ENCODE data around the gene PTPN23. TPM values are rescaled to one million over a fixed set of nuclear protein-coding genes. Genes with fewer than 3 reads are reported as not detected.
A peak's percentile ranks its signal among the peaks of the same experiment; 100 is the strongest.

Gene PTPN23
- total and polyA plus RNA-seq, 9 of the 15 experiments (the other 6 are each of a cell fraction or from before 2014, with no cell fraction given): 0.41 to 58.7 (median 7.2) TPM

DNA sequence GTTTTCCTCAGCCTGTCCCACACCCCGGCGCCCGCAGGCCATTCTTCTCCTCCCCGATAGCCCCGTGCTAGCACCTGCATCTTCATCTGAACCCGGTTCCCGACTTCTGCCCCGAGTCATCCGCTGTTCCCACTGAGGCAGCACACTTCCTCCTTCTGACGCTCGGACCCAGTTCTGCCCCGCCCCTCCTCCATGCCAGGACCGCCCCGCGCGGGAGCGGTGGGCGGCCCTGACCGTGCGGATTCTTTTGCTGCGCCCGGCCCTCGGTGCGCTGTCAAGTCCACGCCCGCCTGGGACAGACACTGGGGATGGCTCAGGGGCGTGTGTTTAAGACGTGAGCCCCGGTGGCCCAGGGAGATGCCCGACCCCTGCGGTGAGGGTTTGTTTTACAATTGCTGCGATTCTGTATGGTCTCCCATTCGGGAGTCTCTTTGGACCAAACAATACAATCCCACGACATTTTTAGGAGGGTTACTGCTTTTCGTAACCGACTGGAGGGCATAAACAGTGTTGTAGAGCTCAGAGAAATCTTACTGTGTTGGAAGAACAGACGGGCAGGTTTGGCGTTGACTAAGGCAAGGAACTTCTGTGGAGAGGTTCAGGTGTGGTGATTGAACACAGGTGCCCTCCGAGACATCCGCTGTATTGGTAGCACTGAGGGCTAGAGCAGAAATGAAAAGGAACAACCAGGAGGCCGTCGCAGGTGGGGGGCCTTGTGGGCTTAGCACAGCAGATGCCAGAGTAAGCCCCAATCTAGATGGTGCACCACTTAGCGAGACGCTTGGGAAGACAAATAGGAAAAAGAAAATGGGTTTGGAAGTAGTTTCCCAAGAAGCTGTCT lies 716 bp downstream of the PTPN23 start:
- BruUV-seq (replicated peaks): TSS peak; percentile 57
- 8% methylated on average over 43 of the region's 44 CpGs for WGBS (ENCODE audit: insufficient coverage, low coverage, missing lambda C conversion rate)
- H2AFZ ChIP-seq (ENCODE audit: low read depth, low read length): peak overlapping the region; percentile 91
- ChIA-PET CTCF (ENCODE audit: low intra/inter-chr PET ratio) (no interaction called here), POLR2A (interaction anchor here (0.5 to 1.2 kb wide), 10 partner anchors 10 to 394 kb away, joined by 3 to 5 read pairs (median 4); no protein-coding TSS in a partner anchor)
- H3K4me2 ChIP-seq (ENCODE audit: insufficient read depth, low read length): peak overlapping the region; percentile 93
- peak overlapping the region; percentile 94 for H3K27ac ChIP-seq (ENCODE audit: extremely low read depth, low read depth, low read length)
- no peaks in the 10 kb centered on the region for H3K9me1 ChIP-seq (ENCODE audit: control insufficient read depth, insufficient read depth, low read length)
- no peak for FAIRE-seq
- peak; percentile 82 for ATAC-seq
- peaks cover 24% of the 10 kb centered on the region for H4K20me1 ChIP-seq (replicated peaks; ENCODE audit: control insufficient read depth, insufficient read depth, low read length)
- H3K4me3 ChIP-seq: peak overlapping the region; percentile 88
- H3K36me3 ChIP-seq (ENCODE audit: control insufficient read depth, insufficient read depth, low read length): peaks cover 23% of the 10 kb centered on the region; the same call in 2 of the 3 replicates
- peaks cover 30 to 31% of the 10 kb centered on the region in 2 experiments for H3K4me1 ChIP-seq (replicated peaks in 1 of 2; ENCODE audit: control insufficient read depth in 2 of 2, insufficient read depth in 2 of 2, low read length in 2 of 2)
- H3K9ac ChIP-seq (ENCODE audit: insufficient read depth in 1 of 2, low read depth in 2 of 2, low read length in 2 of 2): peak overlapping the region; percentile 95 to 96
- no peaks in the 10 kb centered on the region for H3K27me3 ChIP-seq (ENCODE audit: control insufficient read depth in 2 of 2, insufficient read depth in 2 of 2, low read length in 2 of 2)
- H3K9me3 ChIP-seq (replicated peaks; ENCODE audit: control insufficient read depth, insufficient read depth, low read depth, low read length): no peaks in the 10 kb centered on the region
- in situ Hi-C loops (cut with MboI) (no loop called here), intact Hi-C loops (cut with micrococcal nuclease) (loop anchor here (5.0 kb wide), 1 partner anchor 401 kb away; the partner anchor contains the start of gene SMARCC1)
- DNase-seq (ENCODE audit: extremely low read depth in 1 of 4, low spot score in 3 of 4): peak; percentile 90 to 95 (median 91)
- H3K79me2 ChIP-seq (ENCODE audit: control insufficient read depth, insufficient read depth, low read length): peaks cover 68% of the 10 kb centered on the region
- 0 out of 2 replicates have a peak, but pooled peaks have one; percentile 54 for TF ChIP-seq NFRKB (IDR thresholded peaks at IDR 0.05; ENCODE audit: low read depth)
- TF ChIP-seq, protein P1, sequence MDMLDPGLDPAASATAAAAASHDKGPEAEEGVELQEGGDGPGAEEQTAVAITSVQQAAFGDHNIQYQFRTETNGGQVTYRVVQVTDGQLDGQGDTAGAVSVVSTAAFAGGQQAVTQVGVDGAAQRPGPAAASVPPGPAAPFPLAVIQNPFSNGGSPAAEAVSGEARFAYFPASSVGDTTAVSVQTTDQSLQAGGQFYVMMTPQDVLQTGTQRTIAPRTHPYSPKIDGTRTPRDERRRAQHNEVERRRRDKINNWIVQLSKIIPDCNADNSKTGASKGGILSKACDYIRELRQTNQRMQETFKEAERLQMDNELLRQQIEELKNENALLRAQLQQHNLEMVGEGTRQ (CRISPR knock-in tag; IDR thresholded peaks at IDR 0.05): no peak
- TF ChIP-seq, protein P2, sequence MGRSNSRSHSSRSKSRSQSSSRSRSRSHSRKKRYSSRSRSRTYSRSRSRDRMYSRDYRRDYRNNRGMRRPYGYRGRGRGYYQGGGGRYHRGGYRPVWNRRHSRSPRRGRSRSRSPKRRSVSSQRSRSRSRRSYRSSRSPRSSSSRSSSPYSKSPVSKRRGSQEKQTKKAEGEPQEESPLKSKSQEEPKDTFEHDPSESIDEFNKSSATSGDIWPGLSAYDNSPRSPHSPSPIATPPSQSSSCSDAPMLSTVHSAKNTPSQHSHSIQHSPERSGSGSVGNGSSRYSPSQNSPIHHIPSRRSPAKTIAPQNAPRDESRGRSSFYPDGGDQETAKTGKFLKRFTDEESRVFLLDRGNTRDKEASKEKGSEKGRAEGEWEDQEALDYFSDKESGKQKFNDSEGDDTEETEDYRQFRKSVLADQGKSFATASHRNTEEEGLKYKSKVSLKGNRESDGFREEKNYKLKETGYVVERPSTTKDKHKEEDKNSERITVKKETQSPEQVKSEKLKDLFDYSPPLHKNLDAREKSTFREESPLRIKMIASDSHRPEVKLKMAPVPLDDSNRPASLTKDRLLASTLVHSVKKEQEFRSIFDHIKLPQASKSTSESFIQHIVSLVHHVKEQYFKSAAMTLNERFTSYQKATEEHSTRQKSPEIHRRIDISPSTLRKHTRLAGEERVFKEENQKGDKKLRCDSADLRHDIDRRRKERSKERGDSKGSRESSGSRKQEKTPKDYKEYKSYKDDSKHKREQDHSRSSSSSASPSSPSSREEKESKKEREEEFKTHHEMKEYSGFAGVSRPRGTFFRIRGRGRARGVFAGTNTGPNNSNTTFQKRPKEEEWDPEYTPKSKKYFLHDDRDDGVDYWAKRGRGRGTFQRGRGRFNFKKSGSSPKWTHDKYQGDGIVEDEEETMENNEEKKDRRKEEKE (IDR thresholded peaks at IDR 0.05; ENCODE audit: borderline replicate concordance in 1 of 2, control insufficient read depth in 1 of 2, low read depth in 2 of 2, low read length in 1 of 2): no peak
- TF ChIP-seq SMARCA4 (IDR thresholded peaks at IDR 0.05): 0 out of 2 replicates have a peak, but pooled peaks have one; percentile 20
- peak in 1 of 2 experiments; percentile 43; a peak in 1 of 4 replicates for TF ChIP-seq FOXK2 (conservative IDR thresholded peaks at IDR 0.05 in 1 of 2, IDR thresholded peaks at IDR 0.05 in 1 of 2; ENCODE audit: low read depth in 2 of 2)
- peak; percentile 97 for TF ChIP-seq SPI1 (IDR thresholded peaks at IDR 0.05; ENCODE audit: borderline replicate concordance, low read depth, low read length)
- no peak for TF ChIP-seq RBM34 (IDR thresholded peaks at IDR 0.05; ENCODE audit: borderline replicate concordance, insufficient read depth, low read length)
- TF ChIP-seq CEBPB (tag; IDR thresholded peaks at IDR 0.05): no peak
- TF ChIP-seq, protein P3, sequence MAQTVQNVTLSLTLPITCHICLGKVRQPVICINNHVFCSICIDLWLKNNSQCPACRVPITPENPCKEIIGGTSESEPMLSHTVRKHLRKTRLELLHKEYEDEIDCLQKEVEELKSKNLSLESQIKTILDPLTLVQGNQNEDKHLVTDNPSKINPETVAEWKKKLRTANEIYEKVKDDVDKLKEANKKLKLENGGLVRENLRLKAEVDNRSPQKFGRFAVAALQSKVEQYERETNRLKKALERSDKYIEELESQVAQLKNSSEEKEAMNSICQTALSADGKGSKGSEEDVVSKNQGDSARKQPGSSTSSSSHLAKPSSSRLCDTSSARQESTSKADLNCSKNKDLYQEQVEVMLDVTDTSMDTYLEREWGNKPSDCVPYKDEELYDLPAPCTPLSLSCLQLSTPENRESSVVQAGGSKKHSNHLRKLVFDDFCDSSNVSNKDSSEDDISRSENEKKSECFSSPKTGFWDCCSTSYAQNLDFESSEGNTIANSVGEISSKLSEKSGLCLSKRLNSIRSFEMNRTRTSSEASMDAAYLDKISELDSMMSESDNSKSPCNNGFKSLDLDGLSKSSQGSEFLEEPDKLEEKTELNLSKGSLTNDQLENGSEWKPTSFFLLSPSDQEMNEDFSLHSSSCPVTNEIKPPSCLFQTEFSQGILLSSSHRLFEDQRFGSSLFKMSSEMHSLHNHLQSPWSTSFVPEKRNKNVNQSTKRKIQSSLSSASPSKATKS (CRISPR knock-in tag; IDR thresholded peaks at IDR 0.05): no peak
- no peak for TF ChIP-seq ZNF239 (CRISPR knock-in tag; IDR thresholded peaks at IDR 0.05)
- no peak for TF ChIP-seq GATA2 (CRISPR knock-in tag; IDR thresholded peaks at IDR 0.05)
- TF ChIP-seq, protein P4, sequence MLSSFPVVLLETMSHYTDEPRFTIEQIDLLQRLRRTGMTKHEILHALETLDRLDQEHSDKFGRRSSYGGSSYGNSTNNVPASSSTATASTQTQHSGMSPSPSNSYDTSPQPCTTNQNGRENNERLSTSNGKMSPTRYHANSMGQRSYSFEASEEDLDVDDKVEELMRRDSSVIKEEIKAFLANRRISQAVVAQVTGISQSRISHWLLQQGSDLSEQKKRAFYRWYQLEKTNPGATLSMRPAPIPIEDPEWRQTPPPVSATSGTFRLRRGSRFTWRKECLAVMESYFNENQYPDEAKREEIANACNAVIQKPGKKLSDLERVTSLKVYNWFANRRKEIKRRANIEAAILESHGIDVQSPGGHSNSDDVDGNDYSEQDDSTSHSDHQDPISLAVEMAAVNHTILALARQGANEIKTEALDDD (IDR thresholded peaks at IDR 0.05): no peak
